ENCODE data around the gene F7.
"Not testable (repeated sequence)": the region's sequence is repeated elsewhere in the genome, so short reads cannot be mapped to it uniquely, and the experiment has no call there.

F7 gene

DNA sequence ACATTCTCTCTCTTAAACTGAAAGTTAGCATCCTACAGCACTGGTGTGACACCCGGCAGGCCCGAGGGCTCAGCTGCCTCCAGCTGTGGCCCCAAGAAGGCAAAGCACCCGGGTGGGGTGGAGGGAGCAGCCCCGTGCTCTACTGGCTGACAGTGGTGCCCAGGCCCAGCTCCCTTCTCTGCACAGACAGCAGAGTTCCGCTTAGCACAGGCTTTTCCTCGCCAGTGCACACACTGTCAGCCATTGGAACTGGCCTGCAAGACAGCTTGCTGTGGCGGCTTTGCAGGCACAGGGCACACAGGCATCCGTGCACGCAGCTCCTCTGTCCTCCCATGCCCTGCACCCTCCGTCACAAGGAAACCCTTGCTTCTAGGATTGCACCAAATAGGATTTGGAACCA lies 3.3 kb upstream of the F7 start:
- not testable (repeated sequence) for DNase-seq (ENCODE audit: low read depth, low spot score)

DNA sequence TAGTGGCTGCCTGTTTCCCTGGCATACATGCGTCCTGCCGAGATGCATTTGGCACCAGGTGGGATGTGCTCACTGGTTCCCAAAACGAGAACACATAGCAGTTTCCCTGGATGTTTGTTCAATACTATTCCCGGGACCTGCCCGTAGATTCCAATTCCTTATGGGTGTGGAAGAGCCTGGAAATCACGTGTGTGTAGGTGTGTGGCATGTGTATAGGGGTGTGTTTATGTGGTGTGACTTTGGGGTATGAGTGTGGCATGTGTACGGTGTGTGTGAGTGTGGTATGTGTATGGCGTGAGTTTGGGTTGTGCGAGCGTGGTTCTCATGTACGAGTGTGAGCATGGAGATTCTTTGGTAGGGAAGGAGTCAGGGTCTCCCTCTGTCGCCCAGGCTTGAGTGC lies 2.9 kb upstream of the F7 start:
- no peak for DNase-seq (ENCODE audit: low read depth, low spot score)

DNA sequence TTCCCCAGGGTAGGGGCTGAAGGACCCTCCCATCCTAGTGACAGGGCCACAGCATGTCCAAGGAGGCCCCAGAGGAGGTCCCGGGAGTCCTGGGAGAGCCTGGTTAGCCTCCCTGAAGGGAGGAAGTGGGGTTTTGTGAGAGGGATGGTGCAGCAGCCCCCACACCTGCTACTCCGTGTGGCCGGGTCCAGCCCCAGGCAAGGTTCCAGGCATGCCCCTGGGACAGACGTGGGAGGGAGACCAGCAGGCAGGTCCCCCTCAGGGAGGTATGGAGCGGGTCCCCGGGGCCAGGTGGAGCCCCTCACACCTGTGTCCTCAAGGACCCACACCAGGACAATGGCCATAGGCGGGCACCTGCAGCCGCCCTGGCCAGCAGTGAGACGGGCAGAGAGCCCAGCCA lies 1.9 kb upstream of the F7 start:
- DNase-seq (ENCODE audit: low read depth, low spot score), result no peak

DNA sequence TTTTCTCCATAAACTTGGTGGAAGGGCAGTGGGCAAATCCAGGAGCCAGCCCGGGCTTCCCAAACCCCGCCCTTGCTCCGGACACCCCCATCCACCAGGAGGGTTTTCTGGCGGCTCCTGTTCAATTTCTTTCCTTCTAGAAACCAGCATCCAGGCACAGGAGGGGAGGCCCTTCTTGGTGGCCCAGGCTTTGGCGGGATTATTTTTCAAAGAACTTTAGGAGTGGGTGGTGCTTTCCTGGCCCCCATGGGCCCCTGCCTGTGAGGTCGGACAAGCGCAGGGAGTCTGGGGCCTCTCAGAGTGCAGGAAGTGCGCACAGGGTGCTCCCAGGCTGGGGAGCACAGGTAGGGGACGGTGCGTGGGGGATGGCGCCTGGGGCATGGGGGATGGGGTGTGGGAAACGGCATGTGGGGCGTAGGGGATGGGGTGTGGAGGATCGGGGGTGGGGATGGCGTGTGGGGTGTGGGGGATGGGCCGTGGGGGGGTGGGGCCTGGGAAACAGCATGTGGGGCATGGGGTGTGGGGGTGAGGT lies 396 bp downstream of the F7 start:
- DNase-seq (ENCODE audit: low read depth, low spot score), result no peak

DNA sequence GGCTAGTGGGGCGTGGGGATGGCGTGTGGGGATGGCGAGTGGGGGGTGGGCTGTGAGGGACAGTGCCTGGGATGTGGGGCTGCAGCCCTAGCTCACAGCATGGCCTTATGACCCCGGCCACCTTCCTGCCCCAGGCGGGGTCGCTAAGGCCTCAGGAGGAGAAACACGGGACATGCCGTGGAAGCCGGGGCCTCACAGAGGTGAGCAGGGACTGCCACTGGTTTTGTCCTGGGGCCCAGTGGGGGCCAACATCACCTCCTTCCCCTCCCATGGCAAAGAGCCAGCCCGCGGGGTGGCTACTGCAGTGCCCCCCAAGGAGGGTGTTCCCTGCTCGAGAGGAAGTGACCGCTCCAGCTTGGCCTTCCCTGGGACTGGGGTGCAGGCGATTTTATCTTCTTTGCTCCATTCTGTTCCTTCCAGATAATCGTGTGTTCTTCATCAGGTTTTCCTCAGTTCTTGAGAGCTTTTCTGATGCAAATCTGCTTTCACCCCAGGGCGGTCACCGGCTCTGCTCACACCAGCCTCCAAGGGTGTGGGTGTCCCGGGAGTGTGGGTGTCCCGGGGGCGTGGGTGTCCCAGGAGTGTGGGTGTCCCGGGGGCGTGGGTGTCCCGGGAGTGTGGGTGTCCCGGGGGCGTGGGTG lies 1.2 kb downstream of the F7 start:
- no peak for DNase-seq (ENCODE audit: low read depth, low spot score)

DNA sequence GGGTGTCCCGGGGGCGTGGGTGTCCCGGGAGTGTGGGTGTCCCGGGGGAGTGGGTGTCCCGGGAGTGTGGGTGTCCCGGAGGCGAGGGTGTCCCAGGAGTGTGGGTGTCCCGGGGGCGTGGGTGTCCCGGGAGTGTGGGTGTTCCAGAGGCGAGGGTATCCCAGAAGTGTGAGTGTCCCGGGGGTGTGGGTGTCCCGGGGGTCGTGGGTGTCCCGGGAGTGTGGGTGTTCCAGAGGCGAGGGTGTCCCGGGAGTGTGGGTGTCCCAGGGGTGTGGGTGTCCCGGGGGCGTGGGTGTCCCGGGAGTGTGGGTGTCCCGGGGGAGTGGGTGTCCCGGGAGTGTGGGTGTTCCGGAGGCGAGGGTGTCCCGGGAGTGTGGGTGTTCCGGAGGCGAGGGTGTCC lies 2.9 kb downstream of the F7 start:
- DNase-seq (ENCODE audit: low read depth, low spot score), result not testable (repeated sequence)

DNA sequence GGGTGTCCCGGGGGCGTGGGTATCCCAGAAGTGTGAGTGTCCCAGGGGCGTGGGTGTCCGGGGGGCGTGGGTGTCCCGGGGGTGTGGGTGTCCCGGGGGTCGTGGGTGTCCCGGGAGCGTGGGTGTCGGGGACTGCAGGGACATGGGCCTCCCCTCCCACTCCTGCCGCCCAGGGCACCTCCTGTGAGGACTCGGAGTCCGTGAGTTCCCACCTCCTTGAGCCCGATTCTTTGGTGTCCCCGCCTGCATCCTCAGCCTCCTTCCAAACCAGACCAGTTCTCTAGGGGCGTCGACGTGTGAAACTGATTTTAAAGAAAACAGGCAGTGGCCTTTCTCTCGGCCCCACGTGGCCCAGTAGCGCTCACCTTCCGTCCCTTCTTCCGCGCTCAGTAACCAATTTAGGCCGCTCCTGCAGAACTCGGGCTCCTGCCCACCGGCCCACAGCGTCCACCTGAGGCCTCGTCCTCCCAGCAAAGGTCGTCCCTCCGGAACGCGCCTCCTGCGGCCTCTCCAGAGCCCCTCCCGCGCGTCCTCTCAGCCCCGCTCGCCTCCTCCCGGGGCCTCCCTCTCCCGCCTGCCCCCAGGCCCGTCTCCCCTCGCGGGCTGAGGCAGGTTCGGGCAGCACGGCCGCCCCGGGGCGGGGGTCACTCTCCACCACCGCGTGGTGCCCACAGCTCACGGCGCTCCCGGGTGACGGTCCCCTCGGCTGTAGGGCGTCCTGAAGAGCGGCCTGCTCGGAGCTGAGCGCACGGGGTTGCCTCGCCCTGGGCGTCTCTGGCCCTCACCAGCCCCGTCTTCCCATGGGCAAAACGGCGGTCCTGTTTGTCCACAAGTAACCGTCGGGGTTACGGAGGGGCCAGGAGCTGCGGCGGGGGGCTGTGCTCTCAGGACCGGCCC lies 3.8 kb downstream of the F7 start:
- DNase-seq (ENCODE audit: low read depth, low spot score), result no peak

DNA sequence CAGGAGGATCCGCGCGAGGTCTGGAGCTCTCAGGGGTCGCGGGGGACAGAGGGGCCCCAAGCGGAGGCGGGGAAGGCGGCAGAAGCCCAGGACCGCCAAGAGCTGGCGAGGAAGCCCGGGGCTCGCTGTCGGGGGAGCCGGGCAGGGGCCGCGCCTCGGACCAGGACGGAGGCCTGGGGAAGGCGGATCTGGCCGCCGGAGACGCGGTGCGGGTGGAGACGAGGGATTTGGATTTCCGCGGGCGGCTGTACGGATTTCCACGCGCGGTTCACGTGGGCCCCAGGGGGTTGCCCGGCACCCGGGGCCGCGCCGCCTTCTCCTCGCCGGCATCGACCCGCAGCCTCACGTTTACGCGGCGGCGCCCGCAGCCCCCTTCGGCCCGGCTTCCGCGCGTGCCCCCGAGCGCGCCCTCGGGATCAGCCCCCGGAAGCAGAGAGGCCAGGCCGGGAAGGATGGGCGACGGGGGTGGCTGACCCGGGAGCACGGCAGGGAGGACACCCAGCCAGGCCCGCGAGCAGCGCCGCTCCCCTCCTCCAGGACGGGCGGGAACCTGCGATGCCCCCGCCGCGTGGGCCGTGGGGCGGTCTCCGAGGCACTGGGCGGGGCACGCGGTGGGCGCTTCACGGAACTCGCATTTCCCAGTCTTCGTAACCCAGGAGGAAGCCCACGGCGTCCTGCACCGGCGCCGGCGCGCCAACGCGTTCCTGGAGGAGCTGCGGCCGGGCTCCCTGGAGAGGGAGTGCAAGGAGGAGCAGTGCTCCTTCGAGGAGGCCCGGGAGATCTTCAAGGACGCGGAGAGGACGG lies 4.7 kb downstream of the F7 start:
- no peak for DNase-seq (ENCODE audit: low read depth, low spot score)

DNA sequence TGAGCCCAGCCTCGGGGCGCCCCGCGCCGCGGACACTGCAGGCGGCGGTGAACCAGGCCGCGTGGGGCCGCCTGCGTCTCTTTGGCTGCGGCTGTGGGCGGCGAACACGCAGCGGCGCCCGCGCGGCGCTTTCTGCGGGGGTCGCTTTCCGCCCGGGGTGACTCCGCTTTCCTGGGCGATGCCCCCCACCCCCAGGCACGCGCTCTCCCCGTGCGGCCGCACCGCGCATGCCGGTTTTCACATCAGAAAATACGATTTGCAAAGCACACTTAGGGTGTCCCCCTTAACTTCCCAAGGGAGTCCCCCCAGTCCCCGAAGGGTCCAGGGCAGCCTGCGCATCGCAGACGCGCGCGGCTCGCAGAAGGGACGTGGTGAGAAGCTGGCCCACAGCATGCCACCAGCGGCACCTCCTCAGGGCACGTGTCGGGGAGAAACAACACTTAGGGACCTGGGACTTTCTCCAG lies 5.3 kb downstream of the F7 start:
- DNase-seq (ENCODE audit: low read depth, low spot score), result no peak

DNA sequence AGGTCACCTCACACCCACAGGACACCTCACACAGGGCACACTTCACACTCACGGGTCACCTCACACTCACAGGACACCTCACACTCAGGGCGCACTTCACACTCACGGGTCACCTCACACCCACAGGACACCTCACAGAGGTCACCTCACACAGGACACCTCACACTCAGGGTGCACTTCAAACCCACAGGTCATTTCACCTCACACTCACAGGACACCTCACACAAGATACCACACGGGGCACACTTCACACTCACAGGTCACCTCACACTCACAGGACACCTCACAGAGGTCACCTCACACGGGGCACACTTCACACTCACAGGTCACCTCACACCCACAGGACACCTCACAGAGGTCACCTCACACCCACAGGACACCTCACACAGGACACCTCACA lies 6.2 kb downstream of the F7 start:
- DNase-seq (ENCODE audit: low read depth, low spot score), result not testable (repeated sequence)

DNA sequence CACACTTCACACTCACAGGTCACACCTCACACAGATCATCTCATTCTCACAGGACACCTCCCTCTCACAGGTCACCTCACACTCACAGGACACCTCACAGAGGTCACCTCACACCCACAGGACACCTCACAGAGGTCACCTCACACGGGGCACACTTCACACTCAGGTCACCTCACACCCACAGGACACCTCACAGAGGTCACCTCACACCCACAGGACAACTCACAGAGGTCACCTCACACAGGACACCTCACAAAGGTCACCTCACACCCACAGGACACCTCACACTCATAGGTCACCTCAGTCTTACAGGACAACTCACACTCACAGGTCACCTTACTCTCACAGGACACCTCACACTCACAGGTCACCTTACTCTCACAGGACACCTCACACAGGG lies 6.9 kb downstream of the F7 start:
- not testable (repeated sequence) for DNase-seq (ENCODE audit: low read depth, low spot score)

DNA sequence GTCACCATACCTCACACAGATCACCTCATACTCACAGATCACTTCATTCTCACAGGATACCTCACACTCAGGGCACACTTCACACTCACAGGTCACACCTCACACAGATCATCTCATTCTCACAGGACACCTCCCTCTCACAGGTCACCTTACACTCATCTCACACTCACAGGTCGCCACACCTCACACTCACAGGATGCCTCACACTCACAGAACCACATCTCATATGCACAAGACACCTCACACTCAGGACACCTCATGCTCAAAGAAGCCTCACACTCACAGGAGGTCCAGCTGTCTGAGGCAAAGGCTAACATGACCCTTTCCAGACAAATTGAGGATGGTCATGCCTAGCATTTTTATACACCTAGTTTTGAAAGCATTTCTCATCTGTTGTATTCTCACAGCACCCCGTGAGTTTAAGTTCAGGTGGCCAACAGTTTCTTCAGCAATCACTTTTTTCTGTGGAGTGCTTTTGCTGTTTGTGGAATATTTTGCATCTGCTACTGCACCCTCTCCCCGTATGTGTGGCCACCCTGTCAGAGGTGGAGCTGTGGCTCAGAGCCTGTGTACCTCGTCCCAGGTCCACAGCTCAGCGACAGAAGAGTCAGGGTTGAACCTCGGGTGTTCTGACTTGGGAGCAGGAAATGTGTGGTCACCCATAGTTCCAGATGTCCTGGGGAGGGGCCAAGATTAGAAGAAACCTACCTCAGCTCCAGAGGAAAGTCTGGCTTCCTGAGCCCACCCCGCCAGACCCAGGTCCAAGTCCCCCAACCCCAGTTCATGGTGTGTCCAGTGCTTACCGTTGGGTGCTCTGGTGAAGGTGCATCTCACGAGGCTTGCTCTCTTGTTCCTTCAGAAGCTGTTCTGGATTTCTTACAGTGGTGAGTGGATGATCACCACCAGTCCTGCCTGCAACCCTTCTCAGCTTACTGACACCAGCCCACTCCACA lies 7.6 kb downstream of the F7 start:
- no peak for DNase-seq (ENCODE audit: low read depth, low spot score)

DNA sequence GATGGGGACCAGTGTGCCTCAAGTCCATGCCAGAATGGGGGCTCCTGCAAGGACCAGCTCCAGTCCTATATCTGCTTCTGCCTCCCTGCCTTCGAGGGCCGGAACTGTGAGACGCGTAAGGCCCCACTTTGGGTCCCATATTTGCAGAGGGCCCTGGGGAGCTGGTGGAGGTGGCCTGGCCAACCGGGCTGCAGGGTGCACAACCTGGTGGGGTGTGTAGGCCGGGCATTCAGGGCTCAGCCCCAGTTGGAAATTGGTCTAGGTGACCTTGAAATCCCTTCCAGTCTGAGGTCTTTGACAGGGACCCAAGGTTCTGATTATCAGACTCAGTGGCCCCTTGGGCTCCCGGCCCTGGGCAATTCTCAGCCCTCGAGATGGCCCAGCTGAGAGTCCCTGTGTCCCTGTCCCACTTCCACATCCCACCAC lies 8.3 kb downstream of the F7 start:
- DNase-seq (ENCODE audit: low read depth, low spot score), result no peak

DNA sequence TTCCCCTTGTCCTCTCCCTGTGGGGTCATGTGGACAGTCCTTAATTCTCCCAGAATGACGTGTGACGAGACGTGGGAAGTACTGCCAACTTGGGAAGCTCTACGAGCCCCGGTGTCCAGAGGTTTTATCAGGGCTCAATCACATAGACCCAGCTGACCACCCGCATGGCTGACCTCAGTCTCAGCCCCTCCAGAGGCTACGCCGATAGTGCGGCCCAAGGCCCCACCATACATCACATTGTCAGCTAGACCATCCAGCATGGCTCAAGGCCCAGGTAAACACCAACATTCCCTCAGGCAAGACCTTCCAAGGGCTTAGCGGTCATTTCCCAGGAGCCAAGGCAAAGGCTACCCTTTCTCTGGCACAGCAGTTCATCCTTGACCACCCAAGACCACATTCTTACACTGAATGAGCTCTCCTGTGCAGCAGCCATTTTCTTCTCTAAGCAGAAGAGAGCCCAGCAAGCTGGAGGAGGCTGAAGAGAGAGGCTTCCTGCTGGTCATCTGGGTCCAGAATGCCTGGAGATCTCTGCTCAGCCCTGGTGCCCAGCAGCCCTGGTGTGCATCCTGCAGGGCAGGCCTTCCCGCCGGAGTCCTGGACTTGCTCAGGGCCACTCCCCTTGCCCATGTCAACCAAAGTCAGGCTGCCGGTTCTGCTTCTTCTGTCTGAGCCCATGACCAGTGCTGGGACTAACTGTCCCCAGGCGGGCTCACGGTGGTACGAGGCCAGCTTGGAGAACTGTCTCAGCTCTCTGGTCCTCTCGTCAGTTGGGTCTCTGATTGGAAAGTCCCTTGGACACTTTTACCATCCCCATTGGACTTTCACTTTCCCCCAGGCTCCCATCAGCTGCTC lies 9.1 kb downstream of the F7 start:
- DNase-seq (ENCODE audit: low read depth, low spot score), result no peak

DNA sequence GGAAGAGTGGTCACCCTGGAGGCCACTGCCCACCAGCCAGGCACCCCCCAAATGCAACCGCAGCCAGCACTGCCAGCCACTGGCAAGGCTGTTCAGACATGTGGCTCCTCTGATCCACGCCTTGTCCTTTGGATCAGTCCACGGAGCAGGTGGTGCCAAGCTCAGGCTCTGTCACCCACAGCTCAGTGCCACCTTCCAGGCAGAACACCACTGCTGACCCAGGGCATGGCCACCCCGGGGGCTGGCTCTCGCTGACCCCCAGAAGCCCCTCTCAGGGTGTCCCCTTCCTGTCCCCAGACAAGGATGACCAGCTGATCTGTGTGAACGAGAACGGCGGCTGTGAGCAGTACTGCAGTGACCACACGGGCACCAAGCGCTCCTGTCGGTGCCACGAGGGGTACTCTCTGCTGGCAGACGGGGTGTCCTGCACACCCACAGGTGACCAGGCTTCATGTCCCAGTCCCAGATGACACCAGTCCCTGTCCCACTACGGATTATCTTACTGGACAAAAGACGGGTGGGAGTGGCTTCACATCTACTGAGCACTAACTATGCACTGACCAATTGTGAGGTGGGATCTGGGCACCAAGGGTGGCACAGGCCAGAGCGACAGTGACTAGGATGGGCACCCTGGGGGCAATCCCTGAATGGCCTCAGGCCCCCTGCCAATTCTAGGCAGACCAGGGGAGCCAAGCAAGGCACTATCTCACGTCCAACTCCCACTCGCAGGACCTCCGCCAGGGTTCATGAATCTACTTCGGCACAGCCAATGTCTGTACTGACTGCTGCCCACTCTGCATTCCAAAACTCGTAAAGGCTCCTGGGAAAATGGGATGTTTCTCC lies 10.0 kb downstream of the F7 start:
- no peak for DNase-seq (ENCODE audit: low read depth, low spot score)

DNA sequence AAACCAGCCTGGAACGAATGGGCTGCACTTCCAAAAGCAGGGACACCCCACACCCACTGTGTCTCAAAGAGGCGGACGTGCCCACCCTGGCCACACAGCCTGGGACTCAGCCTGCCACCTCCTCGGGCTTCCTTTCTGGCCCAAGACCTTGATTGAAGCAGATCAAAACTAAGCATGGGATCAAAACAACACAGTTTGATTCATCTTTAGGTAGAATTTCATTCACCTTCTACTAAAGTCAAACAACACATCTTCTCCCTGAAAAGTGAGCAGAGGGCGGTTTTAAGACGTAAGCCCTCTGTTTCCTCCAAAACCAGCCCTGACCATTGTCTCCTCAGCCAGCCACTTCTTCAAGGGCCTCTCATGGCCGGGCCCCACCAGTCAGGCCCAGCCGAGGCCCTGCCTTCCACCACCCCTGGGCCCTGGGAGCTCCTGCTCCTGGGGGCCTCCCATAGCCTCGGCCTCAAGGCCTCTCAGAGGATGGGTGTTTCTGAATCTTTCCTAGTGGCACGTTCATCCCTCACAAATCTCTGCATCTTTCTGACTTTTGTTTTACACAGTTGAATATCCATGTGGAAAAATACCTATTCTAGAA lies 10.7 kb downstream of the F7 start:
- DNase-seq (ENCODE audit: low read depth, low spot score), result no peak

DNA sequence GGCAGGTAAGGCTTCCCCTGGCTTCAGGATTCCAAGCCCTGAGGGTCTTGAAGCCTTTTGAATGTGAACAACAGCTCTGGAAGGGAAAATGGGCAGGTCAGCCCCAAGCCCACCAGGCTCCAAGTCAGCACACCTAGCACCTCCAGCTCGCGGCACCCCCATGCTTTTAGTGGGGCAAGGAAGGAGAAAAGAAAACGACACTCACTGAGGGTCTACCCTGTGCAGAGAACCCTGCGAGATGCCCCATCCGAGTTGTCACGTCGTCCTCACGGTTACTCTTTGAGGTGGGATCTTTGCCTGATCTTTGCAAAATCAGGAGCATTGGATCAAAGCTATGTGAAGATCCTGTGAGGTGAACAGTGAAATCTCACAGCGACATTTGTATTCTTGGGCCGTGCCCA lies 11.3 kb downstream of the F7 start:
- no peak for DNase-seq (ENCODE audit: low read depth, low spot score)

DNA sequence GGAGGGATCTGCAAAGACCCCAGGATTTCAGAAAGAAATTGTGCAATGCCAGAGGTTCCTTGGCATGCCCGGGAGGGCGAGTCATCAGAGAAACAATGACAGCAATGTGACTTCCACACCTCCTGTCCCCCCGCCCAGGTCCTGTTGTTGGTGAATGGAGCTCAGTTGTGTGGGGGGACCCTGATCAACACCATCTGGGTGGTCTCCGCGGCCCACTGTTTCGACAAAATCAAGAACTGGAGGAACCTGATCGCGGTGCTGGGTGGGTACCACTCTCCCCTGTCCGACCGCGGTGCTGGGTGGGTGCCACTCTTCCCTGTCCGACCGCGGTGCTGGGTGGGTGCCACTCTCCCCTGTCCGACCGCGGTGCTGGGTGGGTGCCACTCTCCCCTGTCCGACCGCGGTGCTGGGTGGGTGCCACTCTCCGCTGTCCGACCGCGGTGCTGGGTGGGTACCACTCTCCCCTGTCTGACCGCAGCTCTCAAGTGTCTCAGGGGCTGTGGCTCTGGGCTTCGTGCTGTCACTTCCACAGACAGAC lies 11.8 kb downstream of the F7 start:
- DNase-seq (ENCODE audit: low read depth, low spot score), result no peak
